Liver (tissue), 9 donors: ENCODE measurements around the gene INPP4A. TPM values are rescaled to one million over a fixed set of nuclear protein-coding genes. Genes with fewer than 3 reads are reported as not detected.

Experiments
- DNase-seq: peaks from one replicate; pipeline ENCODE4 v3.0.0-alpha.2; 2017; ENCODE audit warnings: low spot score
- H3K27ac ChIP-seq, 2 donors: one replicate each; pipeline ENCODE4 v1.7.0; 2013; ENCODE audit warnings: inconsistent platforms in 2 of 2, low read length in 2 of 2, control low read depth in 1 of 2, low read depth in 1 of 2, mild to moderate bottlenecking in 1 of 2
- H3K27me3 ChIP-seq, 4 donors: one replicate each; pipeline versions ENCODE4 v1.6.1 to v1.7.0; 2013; ENCODE audit warnings: low read length in 3 of 4, inconsistent platforms in 1 of 4, mild to moderate bottlenecking in 1 of 4, moderate library complexity in 1 of 4; ENCODE audit not compliant: control insufficient read depth in 4 of 4, insufficient read depth in 4 of 4
- H3K36me3 ChIP-seq, 4 donors: one replicate each; pipeline versions ENCODE4 v1.6.1 to v1.7.0; 2013; ENCODE audit warnings: low read length in 3 of 4, mild to moderate bottlenecking in 3 of 4, low read depth in 1 of 4, moderate library complexity in 1 of 4; ENCODE audit not compliant: control insufficient read depth in 4 of 4, insufficient read depth in 3 of 4
- H3K4me1 ChIP-seq, 4 donors: one replicate each; pipeline versions ENCODE4 v1.6.1 to v1.7.0; 2013; ENCODE audit warnings: low read length in 3 of 4, mild to moderate bottlenecking in 3 of 4, moderate library complexity in 1 of 4; ENCODE audit not compliant: control insufficient read depth in 4 of 4, insufficient read depth in 4 of 4
- H3K4me3 ChIP-seq, 3 donors: one replicate each; pipeline versions ENCODE4 v1.6.1 to v1.7.0; 2013; ENCODE audit warnings: low read length in 3 of 3, control low read depth in 1 of 3, low read depth in 1 of 3, mild to moderate bottlenecking in 1 of 3
- H3K9ac ChIP-seq, 2 donors: one replicate each; pipeline ENCODE4 v1.7.0; 2013; ENCODE audit warnings: low read length in 2 of 2, mild to moderate bottlenecking in 2 of 2, moderate library complexity in 2 of 2, control low read depth in 1 of 2, low read depth in 1 of 2
- H3K9me3 ChIP-seq, 4 donors: one replicate each; pipeline versions ENCODE4 v1.6.1 to v1.7.0; 2013; ENCODE audit warnings: low read length in 3 of 4; ENCODE audit not compliant: control insufficient read depth in 4 of 4
- EGR1 ChIP-seq, 2 donors: IDR thresholded peaks; 2 replicates each; pipeline ENCODE4 v1.6.1; 2016 to 2018; ENCODE audit warnings: antibody characterized with exemption in 2 of 2, low read depth in 2 of 2
- FOXA2 ChIP-seq: IDR thresholded peaks from 2 replicates; pipeline ENCODE4 v1.6.1; 2016; ENCODE audit warnings: antibody characterized with exemption
- GABPA ChIP-seq, 2 donors: IDR thresholded peaks in 1 of 2; conservative IDR thresholded peaks in 1 of 2; 2 replicates each; pipeline ENCODE4 v1.6.1; 2016; ENCODE audit warnings: antibody characterized with exemption in 2 of 2, mild to moderate bottlenecking in 1 of 2, moderate library complexity in 1 of 2
- HNF4A ChIP-seq, 2 donors: conservative IDR thresholded peaks; 2 replicates each; pipeline ENCODE4 v1.6.1; 2016; ENCODE audit warnings: antibody characterized with exemption in 2 of 2, mild to moderate bottlenecking in 2 of 2
- HNF4G ChIP-seq: IDR thresholded peaks from 2 replicates; pipeline ENCODE4 v1.6.1; 2016; ENCODE audit warnings: antibody characterized with exemption
- JUND ChIP-seq, 2 donors: IDR thresholded peaks; 2 replicates each; pipeline ENCODE4 v1.6.1; 2016; ENCODE audit warnings: antibody characterized with exemption in 2 of 2
- NR2F2 ChIP-seq: IDR thresholded peaks from 2 replicates; pipeline ENCODE4 v1.6.1; 2016; ENCODE audit warnings: antibody characterized with exemption
- RAD21 ChIP-seq, 2 donors: IDR thresholded peaks; 2 replicates each; pipeline ENCODE4 v1.6.1; 2016; ENCODE audit warnings: antibody characterized with exemption in 2 of 2, mild to moderate bottlenecking in 2 of 2
- RXRA ChIP-seq, 2 donors: IDR thresholded peaks; 2 replicates each; pipeline ENCODE4 v1.6.1; 2017 to 2018; ENCODE audit warnings: antibody characterized with exemption in 2 of 2, mild to moderate bottlenecking in 1 of 2
- SP1 ChIP-seq: IDR thresholded peaks from 2 replicates; pipeline ENCODE4 v1.6.1; 2018; ENCODE audit warnings: antibody characterized with exemption, mild to moderate bottlenecking
- YY1 ChIP-seq: IDR thresholded peaks from 2 replicates; pipeline ENCODE4 v1.6.1; 2016; ENCODE audit warnings: antibody characterized with exemption, mild to moderate bottlenecking
- WGBS: extraction: QIAGEN DNeasy Blood & Tissue Kit; methylation state at CpG from one replicate; pipeline ENCODE4 v1.1.7; 2013; 5-methylcytosine and 5-hydroxymethylcytosine counted together
- polyA plus RNA-seq, 2 donors: library from polyadenylated mRNA; stranded (reverse) in 1 of 2; unstranded in 1 of 2; fragments of 200-250 nt in 1 of 2; fragments of >200 nt in 1 of 2; fragmentation: Nextera tagmentation in 1 of 2; extraction: Ambion mirVana in 1 of 2; gene quantifications; one replicate each; pipeline versions ENCODE4 v1.2.1 to v1.2.3, GENCODE V29; 2013 to 2015
- total RNA-seq, 2 donors: library from RNA; depleted of rRNA; stranded (reverse); fragments of >200 nt; gene quantifications; one replicate each; pipeline ENCODE4 v1.2.3, GENCODE V29; 2014
- TF ChIP-seq, protein P1 (sequence below): fragments of 150-350 bp; IDR thresholded peaks from 2 replicates; pipeline ENCODE4 v1.5.1; 2017; ENCODE audit warnings: improper control_type of control experiment, low read depth, low read length; ENCODE audit not compliant: missing input control
- TF ChIP-seq, protein P2 (sequence below): IDR thresholded peaks from 2 replicates; pipeline ENCODE4 v1.6.1; 2016; ENCODE audit warnings: antibody characterized with exemption
- TF ChIP-seq, protein P3 (sequence below): IDR thresholded peaks from 2 replicates; pipeline ENCODE4 v1.6.1; 2016; ENCODE audit warnings: antibody characterized with exemption
- TF ChIP-seq, protein P4 (sequence below): IDR thresholded peaks from 2 replicates; pipeline ENCODE4 v1.6.1; 2016; ENCODE audit warnings: antibody characterized with exemption, mild to moderate bottlenecking
- donor health status: healthy.
- donor health status: healthy.
- donor health status: healthy.
- donor health status: healthy.
- donor health status: healthy.

The INPP4A gene
- total and polyA plus RNA-seq, 4 donors: 2.9 to 14.9 (median 7.2) TPM

DNA sequence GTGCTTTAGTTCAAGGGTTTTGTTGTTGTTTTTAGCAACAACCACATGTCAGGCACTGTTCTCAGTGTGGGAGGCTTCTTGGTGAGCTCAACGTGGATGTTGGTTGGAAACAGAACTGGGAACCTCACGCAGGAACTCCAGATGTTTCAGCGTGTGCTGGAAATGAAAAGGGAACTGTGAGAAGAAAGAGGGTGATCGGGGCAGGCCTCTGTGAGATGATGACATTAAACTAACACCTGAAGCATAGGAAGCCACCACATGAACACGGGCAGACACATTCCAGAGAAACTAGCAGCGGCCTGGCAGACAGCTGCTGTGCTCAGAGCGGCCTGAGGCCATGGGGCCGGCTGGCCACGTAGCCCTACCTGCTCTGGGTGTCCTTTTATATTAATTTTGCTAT is 97.2 kb downstream of the INPP4A start (continued):
- no peak for TF ChIP-seq FOXA2
- no peak for TF ChIP-seq NR2F2
- TF ChIP-seq, protein P1, sequence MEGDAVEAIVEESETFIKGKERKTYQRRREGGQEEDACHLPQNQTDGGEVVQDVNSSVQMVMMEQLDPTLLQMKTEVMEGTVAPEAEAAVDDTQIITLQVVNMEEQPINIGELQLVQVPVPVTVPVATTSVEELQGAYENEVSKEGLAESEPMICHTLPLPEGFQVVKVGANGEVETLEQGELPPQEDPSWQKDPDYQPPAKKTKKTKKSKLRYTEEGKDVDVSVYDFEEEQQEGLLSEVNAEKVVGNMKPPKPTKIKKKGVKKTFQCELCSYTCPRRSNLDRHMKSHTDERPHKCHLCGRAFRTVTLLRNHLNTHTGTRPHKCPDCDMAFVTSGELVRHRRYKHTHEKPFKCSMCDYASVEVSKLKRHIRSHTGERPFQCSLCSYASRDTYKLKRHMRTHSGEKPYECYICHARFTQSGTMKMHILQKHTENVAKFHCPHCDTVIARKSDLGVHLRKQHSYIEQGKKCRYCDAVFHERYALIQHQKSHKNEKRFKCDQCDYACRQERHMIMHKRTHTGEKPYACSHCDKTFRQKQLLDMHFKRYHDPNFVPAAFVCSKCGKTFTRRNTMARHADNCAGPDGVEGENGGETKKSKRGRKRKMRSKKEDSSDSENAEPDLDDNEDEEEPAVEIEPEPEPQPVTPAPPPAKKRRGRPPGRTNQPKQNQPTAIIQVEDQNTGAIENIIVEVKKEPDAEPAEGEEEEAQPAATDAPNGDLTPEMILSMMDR: no peak

DNA sequence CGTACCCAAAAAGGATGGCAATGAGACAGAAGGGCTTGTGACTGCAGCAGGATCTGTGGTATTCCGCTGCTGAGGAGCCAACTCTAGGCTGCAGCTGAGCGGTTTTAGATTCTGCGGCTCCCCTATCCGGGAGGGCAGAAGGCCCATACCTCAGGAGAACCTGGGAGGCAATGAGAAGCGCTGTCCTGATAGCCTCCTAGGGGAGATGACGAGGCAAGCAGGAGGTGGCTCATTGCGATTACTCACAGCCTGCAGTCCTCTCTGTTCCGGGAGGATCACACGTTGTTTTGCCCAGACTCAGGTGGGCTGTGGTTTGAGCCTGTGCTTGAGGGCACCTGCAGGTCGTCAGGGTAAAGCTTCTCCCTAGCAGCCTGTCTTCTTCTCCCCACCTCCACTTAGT is 98.6 kb downstream of the INPP4A start:
- Histone ChIP-seq H3K4me1 (no peaks in the 10 kb centered on the region), H3K9ac (no peak overlapping the region), H3K9me3 (no peaks in the 10 kb centered on the region), H3K27ac (no peak overlapping the region), H3K36me3 (peaks cover 0 to 36% (median 19%) of the 10 kb centered on the region in 4 donors), H3K4me3 (no peak overlapping the region), H3K27me3 (no peaks in the 10 kb centered on the region)
- 96% methylated on average over 11 of the region's 11 CpGs for WGBS
- DNase-seq: no peak
- no peak for TF ChIP-seq GABPA (IDR thresholded peaks at IDR 0.05 in 1 of 2, conservative IDR thresholded peaks at IDR 0.05 in 1 of 2)
- no peak for TF ChIP-seq EGR1 (IDR thresholded peaks at IDR 0.05; ENCODE audit: low read depth in 2 of 2)
- TF ChIP-seq, protein P2, sequence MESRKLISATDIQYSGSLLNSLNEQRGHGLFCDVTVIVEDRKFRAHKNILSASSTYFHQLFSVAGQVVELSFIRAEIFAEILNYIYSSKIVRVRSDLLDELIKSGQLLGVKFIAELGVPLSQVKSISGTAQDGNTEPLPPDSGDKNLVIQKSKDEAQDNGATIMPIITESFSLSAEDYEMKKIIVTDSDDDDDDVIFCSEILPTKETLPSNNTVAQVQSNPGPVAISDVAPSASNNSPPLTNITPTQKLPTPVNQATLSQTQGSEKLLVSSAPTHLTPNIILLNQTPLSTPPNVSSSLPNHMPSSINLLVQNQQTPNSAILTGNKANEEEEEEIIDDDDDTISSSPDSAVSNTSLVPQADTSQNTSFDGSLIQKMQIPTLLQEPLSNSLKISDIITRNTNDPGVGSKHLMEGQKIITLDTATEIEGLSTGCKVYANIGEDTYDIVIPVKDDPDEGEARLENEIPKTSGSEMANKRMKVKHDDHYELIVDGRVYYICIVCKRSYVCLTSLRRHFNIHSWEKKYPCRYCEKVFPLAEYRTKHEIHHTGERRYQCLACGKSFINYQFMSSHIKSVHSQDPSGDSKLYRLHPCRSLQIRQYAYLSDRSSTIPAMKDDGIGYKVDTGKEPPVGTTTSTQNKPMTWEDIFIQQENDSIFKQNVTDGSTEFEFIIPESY: no peak
- no peak for TF ChIP-seq YY1
- TF ChIP-seq NR2F2: no peak
- no peak for TF ChIP-seq HNF4A (conservative IDR thresholded peaks at IDR 0.05)
- TF ChIP-seq, protein P3, sequence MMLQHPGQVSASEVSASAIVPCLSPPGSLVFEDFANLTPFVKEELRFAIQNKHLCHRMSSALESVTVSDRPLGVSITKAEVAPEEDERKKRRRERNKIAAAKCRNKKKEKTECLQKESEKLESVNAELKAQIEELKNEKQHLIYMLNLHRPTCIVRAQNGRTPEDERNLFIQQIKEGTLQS: no peak
- TF ChIP-seq HNF4G: no peak
- TF ChIP-seq, protein P4, sequence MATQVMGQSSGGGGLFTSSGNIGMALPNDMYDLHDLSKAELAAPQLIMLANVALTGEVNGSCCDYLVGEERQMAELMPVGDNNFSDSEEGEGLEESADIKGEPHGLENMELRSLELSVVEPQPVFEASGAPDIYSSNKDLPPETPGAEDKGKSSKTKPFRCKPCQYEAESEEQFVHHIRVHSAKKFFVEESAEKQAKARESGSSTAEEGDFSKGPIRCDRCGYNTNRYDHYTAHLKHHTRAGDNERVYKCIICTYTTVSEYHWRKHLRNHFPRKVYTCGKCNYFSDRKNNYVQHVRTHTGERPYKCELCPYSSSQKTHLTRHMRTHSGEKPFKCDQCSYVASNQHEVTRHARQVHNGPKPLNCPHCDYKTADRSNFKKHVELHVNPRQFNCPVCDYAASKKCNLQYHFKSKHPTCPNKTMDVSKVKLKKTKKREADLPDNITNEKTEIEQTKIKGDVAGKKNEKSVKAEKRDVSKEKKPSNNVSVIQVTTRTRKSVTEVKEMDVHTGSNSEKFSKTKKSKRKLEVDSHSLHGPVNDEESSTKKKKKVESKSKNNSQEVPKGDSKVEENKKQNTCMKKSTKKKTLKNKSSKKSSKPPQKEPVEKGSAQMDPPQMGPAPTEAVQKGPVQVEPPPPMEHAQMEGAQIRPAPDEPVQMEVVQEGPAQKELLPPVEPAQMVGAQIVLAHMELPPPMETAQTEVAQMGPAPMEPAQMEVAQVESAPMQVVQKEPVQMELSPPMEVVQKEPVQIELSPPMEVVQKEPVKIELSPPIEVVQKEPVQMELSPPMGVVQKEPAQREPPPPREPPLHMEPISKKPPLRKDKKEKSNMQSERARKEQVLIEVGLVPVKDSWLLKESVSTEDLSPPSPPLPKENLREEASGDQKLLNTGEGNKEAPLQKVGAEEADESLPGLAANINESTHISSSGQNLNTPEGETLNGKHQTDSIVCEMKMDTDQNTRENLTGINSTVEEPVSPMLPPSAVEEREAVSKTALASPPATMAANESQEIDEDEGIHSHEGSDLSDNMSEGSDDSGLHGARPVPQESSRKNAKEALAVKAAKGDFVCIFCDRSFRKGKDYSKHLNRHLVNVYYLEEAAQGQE: no peak
- TF ChIP-seq RAD21 (IDR thresholded peaks at IDR 0.05): no peak
- no peak for TF ChIP-seq RXRA (IDR thresholded peaks at IDR 0.05)
- no peak for TF ChIP-seq SP1
- TF ChIP-seq JUND (IDR thresholded peaks at IDR 0.05): no peak
